Skeletal muscle satellite cell (primary cell): Measurements from ENCODE around the gene KRTAP10-1.

ENCODE experiments used
- H3K27me3 ChIP-seq: 2 replicates; pipeline ENCODE4 v1.7.0; 2013; ENCODE audit warnings: low read length; ENCODE audit not compliant: control insufficient read depth, insufficient read depth
- H3K36me3 ChIP-seq: 2 replicates; pipeline ENCODE4 v1.7.0; 2013; ENCODE audit warnings: mild to moderate bottlenecking, control low read depth, low read length; ENCODE audit not compliant: insufficient read depth
- H3K4me1 ChIP-seq: 2 replicates; pipeline ENCODE4 v1.7.0; 2013; ENCODE audit warnings: low read length; ENCODE audit not compliant: control insufficient read depth, insufficient read depth
- H3K4me2 ChIP-seq: 2 replicates; pipeline ENCODE4 v1.7.0; 2013; ENCODE audit warnings: mild to moderate bottlenecking, low read length
- H3K4me3 ChIP-seq: 2 replicates; pipeline ENCODE4 v1.7.0; 2013; ENCODE audit warnings: low read length
- H3K9ac ChIP-seq: 2 replicates; pipeline ENCODE4 v1.7.0; 2013; ENCODE audit warnings: mild to moderate bottlenecking, low read depth, low read length, moderate library complexity
- H3K9me3 ChIP-seq: replicated peaks from 2 replicates; pipeline ENCODE4 v1.7.0; 2013; ENCODE audit warnings: mild to moderate bottlenecking, control low read depth, low read length

The KRTAP10-1 gene

GRCh38 chr21:44524414-44525371 lies 15.3 kb downstream of the KRTAP10-1 start:
- H3K9me3 ChIP-seq = peaks cover 3% of the 10 kb centered on the region
- H3K4me1 ChIP-seq = no peaks in the 10 kb centered on the region
- no peak overlapping the region for H3K4me2 ChIP-seq
- no peaks in the 10 kb centered on the region for H3K27me3 ChIP-seq
- no peak overlapping the region for H3K9ac ChIP-seq
- H3K36me3 ChIP-seq = no peaks in the 10 kb centered on the region
- no peak overlapping the region for H3K4me3 ChIP-seq

- no peaks in the 10 kb centered on the region for H3K27me3 ChIP-seq
- no peaks in the 10 kb centered on the region for H3K4me1 ChIP-seq
- no peak overlapping the region for H3K9ac ChIP-seq
- no peaks in the 10 kb centered on the region for H3K36me3 ChIP-seq
- H3K9me3 ChIP-seq = peaks cover 3% of the 10 kb centered on the region
- no peak overlapping the region for H3K4me2 ChIP-seq
- no peak overlapping the region for H3K4me3 ChIP-seq
These were observed 16.2 kb downstream of the KRTAP10-1 start for GRCh38 chr21:44523567-44524413.

GRCh38 chr21:44522753-44523204 lies 17.2 kb downstream of the KRTAP10-1 start:
- no peak overlapping the region for H3K4me2 ChIP-seq
- no peaks in the 10 kb centered on the region for H3K4me1 ChIP-seq
- no peaks in the 10 kb centered on the region for H3K36me3 ChIP-seq
- H3K9me3 ChIP-seq = peaks cover 3% of the 10 kb centered on the region
- no peaks in the 10 kb centered on the region for H3K27me3 ChIP-seq
- no peak overlapping the region for H3K4me3 ChIP-seq
- H3K9ac ChIP-seq = no peak overlapping the region

GRCh38 chr21:44521928-44522752 lies 17.9 kb downstream of the KRTAP10-1 start:
- Histone ChIP-seq H3K4me1 (no peaks in the 10 kb centered on the region), H3K9me3 (peaks cover 3% of the 10 kb centered on the region)

GRCh38 chr21:44521301-44521927 lies 18.6 kb downstream of the KRTAP10-1 start:
- Histone ChIP-seq H3K9ac (no peak overlapping the region), H3K9me3 (peaks cover 3% of the 10 kb centered on the region), H3K4me1 (no peaks in the 10 kb centered on the region)

More at GRCh38 chr21:44521928-44522752, 17.9 kb downstream of the KRTAP10-1 start:
- H3K9ac ChIP-seq = no peak overlapping the region
- no peaks in the 10 kb centered on the region for H3K27me3 ChIP-seq
- no peak overlapping the region for H3K4me3 ChIP-seq
- no peaks in the 10 kb centered on the region for H3K36me3 ChIP-seq
- H3K4me2 ChIP-seq = no peak overlapping the region

GRCh38 chr21:44520326-44521300 lies 19.4 kb downstream of the KRTAP10-1 start:
- Histone ChIP-seq H3K9ac (no peak overlapping the region), H3K4me2 (no peak overlapping the region), H3K36me3 (no peaks in the 10 kb centered on the region), H3K4me3 (no peak overlapping the region), H3K9me3 (peaks cover 3% of the 10 kb centered on the region), H3K4me1 (no peaks in the 10 kb centered on the region), H3K27me3 (no peaks in the 10 kb centered on the region)

More at GRCh38 chr21:44521301-44521927, 18.6 kb downstream of the KRTAP10-1 start:
- H3K4me3 ChIP-seq = no peak overlapping the region
- H3K36me3 ChIP-seq = no peaks in the 10 kb centered on the region
- H3K4me2 ChIP-seq = no peak overlapping the region
- H3K27me3 ChIP-seq = no peaks in the 10 kb centered on the region

- Histone ChIP-seq H3K4me3 (no peak overlapping the region), H3K9ac (no peak overlapping the region), H3K27me3 (no peaks in the 10 kb centered on the region), H3K4me2 (no peak overlapping the region), H3K36me3 (no peaks in the 10 kb centered on the region), H3K4me1 (no peaks in the 10 kb centered on the region), H3K9me3 (peaks cover 3% of the 10 kb centered on the region)
These were observed 20.4 kb downstream of the KRTAP10-1 start for GRCh38 chr21:44519346-44520325.

- no peaks in the 10 kb centered on the region for H3K36me3 ChIP-seq
- H3K9ac ChIP-seq = no peak overlapping the region
- H3K4me1 ChIP-seq = no peaks in the 10 kb centered on the region
- H3K4me3 ChIP-seq = no peak overlapping the region
- H3K27me3 ChIP-seq = peaks cover 3% of the 10 kb centered on the region
- H3K9me3 ChIP-seq = peaks cover 3% of the 10 kb centered on the region
- H3K4me2 ChIP-seq = no peak overlapping the region
These were observed 21.3 kb downstream of the KRTAP10-1 start for GRCh38 chr21:44518686-44519085.

- Histone ChIP-seq H3K9ac (no peak overlapping the region), H3K4me1 (no peaks in the 10 kb centered on the region), H3K27me3 (peaks cover 7% of the 10 kb centered on the region), H3K4me3 (no peak overlapping the region), H3K9me3 (peaks cover 2% of the 10 kb centered on the region), H3K36me3 (no peaks in the 10 kb centered on the region), H3K4me2 (no peak overlapping the region)
These were observed 22.7 kb downstream of the KRTAP10-1 start for GRCh38 chr21:44517175-44517899.
